GM12878 (cell line): ENCODE measurements around the gene PEX6. TPM values are rescaled to one million over a fixed set of nuclear protein-coding genes. Genes with fewer than 3 reads are reported as not detected.

Experiments used
- ATAC-seq: fragments of 200-7000 bp; cut with Tn5 transposase; 3 replicates; pipeline ENCODE4 v1.9.1; 2020; ENCODE audit warnings: mild to moderate bottlenecking, moderate library complexity
- BruUV-seq: library from RNA; stranded (reverse); fragments of 400-500 nt; replicated peaks from 2 replicates; lab custom pipeline; 2021; lab: Mats Ljungman, UMichigan
- CTCF ChIA-PET: fragments of 300-600 bp; sonication (Branson Sonifier 250); formaldehyde crosslinking; extraction: SDS; loops from one replicate; lab custom pipeline; 2021; ENCODE audit warnings: inconsistent platforms; lab: Yijun Ruan, JAX
- POLR2A ChIA-PET: fragments of 350-600 bp; formaldehyde crosslinking; extraction: SDS; loops from one replicate; lab custom pipeline; 2021; ENCODE audit warnings: inconsistent platforms; lab: Charles Lee
- RAD21 ChIA-PET: fragments of 300-600 bp; sonication (Branson Sonifier 250); formaldehyde crosslinking; loops from one replicate; lab custom pipeline; 2023; ENCODE audit warnings: antibody characterized with exemption; ENCODE audit not compliant: unreplicated experiment; lab: Charles Lee
- SMC1A ChIA-PET: fragments of 300-600 bp; sonication (Branson Sonifier 250); formaldehyde crosslinking; loops from one replicate; lab custom pipeline; 2023; ENCODE audit not compliant: unreplicated experiment, uncharacterized antibody; lab: Charles Lee
- DNase-seq: peaks from one replicate; pipeline ENCODE4 v3.0.0-alpha.2; 2011; ENCODE audit warnings: low read depth, low spot score
- FAIRE-seq: peaks from 3 replicates; lab custom pipeline; 2011; peaks lifted over from hg19 to GRCh38; lab: Jason Lieb, UNC
- H2AFZ ChIP-seq: 2 replicates; pipeline ENCODE4 v1.6.0; 2011; ENCODE audit warnings: low read depth, low read length, control low read depth; ENCODE audit not compliant: control insufficient read depth
- H3K27ac ChIP-seq: 2 replicates; pipeline ENCODE4 v1.5.1; 2011; ENCODE audit warnings: control low read depth; ENCODE audit not compliant: control insufficient read depth, insufficient read depth
- H3K27me3 ChIP-seq, 2 experiments: replicated peaks in 1 of 2; 2 replicates each; pipeline versions ENCODE4 v1.6.0 to v1.6.1; 2011; ENCODE audit warnings: low read length in 1 of 2; ENCODE audit not compliant: control insufficient read depth in 2 of 2, insufficient read depth in 2 of 2
- H3K36me3 ChIP-seq, 2 experiments: 2 replicates each; pipeline ENCODE4 v1.5.1; 2011; ENCODE audit warnings: low read length in 1 of 2; ENCODE audit not compliant: control insufficient read depth in 2 of 2, insufficient read depth in 2 of 2
- H3K4me1 ChIP-seq: 2 replicates; pipeline ENCODE4 v1.6.1; 2011; ENCODE audit warnings: mild to moderate bottlenecking, low read length, moderate library complexity, mixed read lengths; ENCODE audit not compliant: control insufficient read depth, insufficient read depth
- H3K4me2 ChIP-seq: 2 replicates; pipeline ENCODE4 v1.6.0; 2011; ENCODE audit warnings: control low read depth; ENCODE audit not compliant: control insufficient read depth, insufficient read depth
- H3K4me3 ChIP-seq: fragments of 200-600 bp; sonication (generic); 2 replicates; pipeline ENCODE4 v1.5.1; 2016
- H3K79me2 ChIP-seq: 2 replicates; pipeline ENCODE4 v1.6.0; 2011; ENCODE audit warnings: low read length; ENCODE audit not compliant: control insufficient read depth, insufficient read depth
- H3K9ac ChIP-seq: 2 replicates; pipeline ENCODE4 v1.8.0; 2011; ENCODE audit warnings: low read length, control low read depth, mixed read lengths; ENCODE audit not compliant: control insufficient read depth, insufficient read depth
- H3K9me3 ChIP-seq: replicated peaks from 3 replicates; pipeline ENCODE4 v1.5.1; 2011; ENCODE audit warnings: mild to moderate bottlenecking, low read length; ENCODE audit not compliant: control insufficient read depth, insufficient read depth
- H4K20me1 ChIP-seq: 2 replicates; pipeline ENCODE4 v1.6.0; 2011; ENCODE audit not compliant: control insufficient read depth, insufficient read depth
- BACH1 ChIP-seq: fragments of 450-650 bp; IDR thresholded peaks from 2 replicates; pipeline ENCODE4 v1.6.1; 2017; ENCODE audit warnings: mild to moderate bottlenecking, borderline replicate concordance
- CEBPB ChIP-seq, 2 experiments: fragments of 150-350 bp in 1 of 2; IDR thresholded peaks; 2 replicates each; pipeline ENCODE4 v1.6.1; 2012 to 2014; ENCODE audit warnings: low read depth in 2 of 2, low read length in 2 of 2, borderline replicate concordance in 1 of 2, inconsistent platforms in 1 of 2
- CREM ChIP-seq: IDR thresholded peaks from 2 replicates; pipeline ENCODE4 v1.6.1; 2014; ENCODE audit warnings: antibody characterized with exemption, low read depth
- IKZF1 ChIP-seq: fragments of 450-650 bp; conservative IDR thresholded peaks from 2 replicates; pipeline ENCODE4 v1.6.1; 2017; ENCODE audit warnings: antibody characterized with exemption, mild to moderate bottlenecking
- KDM1A ChIP-seq: fragments of 200-600 bp; sonication (generic); IDR thresholded peaks from 2 replicates; pipeline ENCODE4 v1.6.1; 2016; ENCODE audit warnings: borderline replicate concordance
- LARP7 ChIP-seq: fragments of 450-650 bp; IDR thresholded peaks from 2 replicates; pipeline ENCODE4 v1.6.1; 2017; ENCODE audit warnings: mild to moderate bottlenecking
- MTA2 ChIP-seq: fragments of 450-650 bp; IDR thresholded peaks from 2 replicates; pipeline ENCODE4 v1.6.1; 2016; ENCODE audit warnings: low read depth, mild to moderate bottlenecking, moderate library complexity
- NFYA ChIP-seq: IDR thresholded peaks from 2 replicates; pipeline ENCODE4 v1.6.1; 2011; ENCODE audit warnings: low read depth, mild to moderate bottlenecking, low read length, improper control_type of control experiment, borderline replicate concordance
- PRDM15 ChIP-seq: fragments of 450-650 bp; formaldehyde crosslinking; IDR thresholded peaks from 2 replicates; pipeline ENCODE4 v1.4.0; 2020; ENCODE audit warnings: mild to moderate bottlenecking, moderate library complexity
- RUNX3 ChIP-seq: IDR thresholded peaks from 2 replicates; pipeline ENCODE4 v1.6.1; 2012; ENCODE audit warnings: low read length, inconsistent platforms
- SMAD5 ChIP-seq: IDR thresholded peaks from 2 replicates; pipeline ENCODE4 v1.6.1; 2016; ENCODE audit warnings: antibody characterized with exemption, low read depth
- SMARCA5 ChIP-seq: fragments of 450-650 bp; IDR thresholded peaks from 2 replicates; pipeline ENCODE4 v1.6.1; 2017; ENCODE audit warnings: mild to moderate bottlenecking
- SREBF1 ChIP-seq: IDR thresholded peaks from 2 replicates; pipeline ENCODE4 v1.6.1; 2012; ENCODE audit warnings: mild to moderate bottlenecking, low read length
- STAT1 ChIP-seq: fragments of 450-650 bp; conservative IDR thresholded peaks from 2 replicates; pipeline ENCODE4 v1.6.1; 2014; ENCODE audit warnings: antibody characterized with exemption, mild to moderate bottlenecking
- ZBTB4 ChIP-seq: fragments of 450-650 bp; formaldehyde crosslinking; IDR thresholded peaks from 2 replicates; pipeline ENCODE4 v1.4.0; 2022; ENCODE audit warnings: mild to moderate bottlenecking, moderate library complexity
- ZNF24 ChIP-seq: fragments of 450-650 bp; IDR thresholded peaks from 2 replicates; pipeline ENCODE4 v1.6.1; 2017; ENCODE audit warnings: antibody characterized with exemption, mild to moderate bottlenecking
- WGBS: methylation state at CpG from one replicate; pipeline ENCODE4 v1.1.6; 2016; ENCODE audit warnings: low lambda C conversion rate; ENCODE audit not compliant: insufficient replicate concordance, insufficient coverage; ENCODE audit errors: missing lambda C conversion rate; 5-methylcytosine and 5-hydroxymethylcytosine counted together
- in situ Hi-C: fragments of 300-500 bp; cut with MboI; formaldehyde crosslinking; loops from 9 replicates; pipeline ENCODE4 v1.14.3; 2018; ENCODE audit warnings: mixed read lengths
- intact Hi-C: fragments of 100-400 bp; cut with micrococcal nuclease; formaldehyde crosslinking; loops from one replicate; pipeline ENCODE4 v1.14.2; 2022; ENCODE audit not compliant: unreplicated experiment
- polyA plus RNA-seq, 11 experiments: library from polyadenylated mRNA; depleted of rRNA in 4 of 11; unstranded in 6 of 11; stranded (reverse) in 5 of 11; fragments of >200 nt; fragmentation: Nextera tagmentation in 4 of 11; fragmentation: Illumina TruSeq in 1 of 11; extraction: Ambion mirVana in 4 of 11; extraction: Trizol in 1 of 11; gene quantifications; 1 replicate in 1 of 11; 2 replicates in 10 of 11; pipeline versions ENCODE4 v1.2.1 to v1.2.3, GENCODE V29; 2011 to 2016; ENCODE audit warnings: inconsistent platforms in 2 of 11, missing spikeins in 2 of 11, low read depth in 1 of 11
- total RNA-seq, 4 experiments: library from RNA; depleted of rRNA in 3 of 4; stranded (reverse); fragments of >200 nt in 3 of 4; fragmentation: Illumina TruSeq in 1 of 4; extraction: Trizol in 1 of 4; gene quantifications; 2 replicates each; pipeline versions ENCODE4 v1.2.1 to v1.2.3, GENCODE V29; 2013 to 2021

Gene PEX6
- total and polyA plus RNA-seq, 10 of the 15 experiments (the other 5 are each of a cell fraction or from before 2014, with no cell fraction given) = 0.39 to 21.1 (median 7.8) TPM

- Histone ChIP-seq H3K4me3 (peak overlapping the region; percentile 88), H4K20me1 (no peaks in the 10 kb centered on the region), H3K9me3 (no peaks in the 10 kb centered on the region), H3K79me2 (peaks cover 25% of the 10 kb centered on the region), H3K36me3 (no peaks in the 10 kb centered on the region), H3K27ac (peak overlapping the region; percentile 33), H3K4me2 (peak overlapping the region; percentile 78), H3K9ac (peak overlapping the region; percentile 90), H3K27me3 (no peaks in the 10 kb centered on the region), H2AFZ (peak overlapping the region; percentile 73), H3K4me1 (peaks cover 10% of the 10 kb centered on the region)
- FAIRE-seq (no peak), ATAC-seq (no peak; the same call in 2 of the 3 replicates), DNase-seq (no peak)
- TF ChIP-seq CEBPB (IDR thresholded peaks at IDR 0.05; ENCODE audit: borderline replicate concordance in 1 of 2, low read depth in 2 of 2, low read length in 2 of 2) (no peak), ZBTB4 (CRISPR knock-in tag) (no peak), BACH1 (peak; percentile 40; the same call in 1 of the 2 replicates), RUNX3 (peak; percentile 51), SMARCA5 (no peak), NFYA (no peak), CREM (no peak), ZNF24 (no peak), LARP7 (no peak), STAT1 (no peak), SREBF1 (no peak), IKZF1 (no peak), MTA2 (no peak), PRDM15 (CRISPR knock-in tag) (no peak), SMAD5 (no peak), KDM1A (no peak)
- ChIA-PET SMC1A (interaction anchor here (0.6 to 1.5 kb wide), 4 partner anchors 36 to 463 kb away, joined by 3 to 4 read pairs (median 4); partner anchors contain the start of genes CNPY3, KLHDC3 and MEA1), POLR2A (interaction anchor here (0.5 to 3.0 kb wide), 9 partner anchors 8 to 797 kb away, joined by 3 to 20 read pairs (median 4); partner anchors contain the start of genes CNPY3, KLC4, KLHDC3 and MEA1), CTCF (interaction anchor here (1.1 to 1.9 kb wide), 6 partner anchors 13 to 528 kb away, joined by 3 to 5 read pairs (median 5); partner anchors contain the start of genes KLHDC3 and MEA1), RAD21 (interaction anchor here (0.9 to 2.2 kb wide), 3 partner anchors 29 to 41 kb away, joined by 3 to 8 read pairs (median 3); partner anchors contain the start of genes KLHDC3 and MEA1)
- in situ Hi-C loops (no loop called here), intact Hi-C loops (no loop called here)
- no TSS peak for BruUV-seq
- WGBS = 1% methylated on average over 28 of the region's 28 CpGs
Measured at GRCh38 chr6:42978487-42978838, 518 bp downstream of the PEX6 start.
